Esophagus muscularis mucosa (tissue), 4 donors: ENCODE results near the gene NCLN. TPM values are rescaled to one million over a fixed set of nuclear protein-coding genes. Genes with fewer than 3 reads are reported as not detected.

Experiments
- DNase-seq: peaks from one replicate; pipeline ENCODE4 v3.0.0-alpha.2; 2017; ENCODE audit errors: extremely low spot score
- H3K27ac ChIP-seq, 4 donors: fragments of 200-600 bp; sonication (generic); replicated peaks in 1 of 4; 1 replicate in 3 of 4; 2 replicates in 1 of 4; pipeline ENCODE4 v1.5.1; 2016 to 2019; ENCODE audit warnings: mild to moderate bottlenecking in 1 of 4
- H3K27me3 ChIP-seq, 4 donors: fragments of 200-600 bp; sonication (generic); one replicate each; pipeline versions ENCODE4 v1.5.1 to v1.6.0; 2016 to 2019
- H3K36me3 ChIP-seq, 4 donors: fragments of 200-600 bp; sonication (generic); one replicate each; pipeline ENCODE4 v1.5.1; 2016 to 2019
- H3K4me1 ChIP-seq, 4 donors: fragments of 200-600 bp; sonication (generic); one replicate each; pipeline ENCODE4 v1.5.1; 2016 to 2019
- H3K4me3 ChIP-seq, 4 donors: fragments of 200-600 bp; sonication (generic); 1 replicate in 2 of 4; 2 replicates in 2 of 4; pipeline ENCODE4 v1.5.1; 2016 to 2019; ENCODE audit warnings: mild to moderate bottlenecking in 4 of 4, moderate library complexity in 1 of 4
- H3K9me3 ChIP-seq, 4 donors: fragments of 200-600 bp; sonication (generic); 1 replicate in 3 of 4; 2 replicates in 1 of 4; pipeline ENCODE4 v1.5.1; 2016 to 2019
- CTCF ChIP-seq, 3 experiments: fragments of 200-600 bp in 2 of 3; fragments of 450-650 bp in 1 of 3; sonication (generic) in 2 of 3; IDR thresholded peaks; one replicate each; pipeline ENCODE4 v1.5.1; 2017 to 2019; ENCODE audit warnings: antibody characterized with exemption in 3 of 3, mild to moderate bottlenecking in 2 of 3, moderate library complexity in 1 of 3
- EP300 ChIP-seq: sonication (generic); formaldehyde crosslinking; IDR thresholded peaks from one replicate; pipeline ENCODE4 v1.6.1; 2017; ENCODE audit warnings: antibody characterized with exemption
- POLR2A ChIP-seq: fragments of 450-650 bp; IDR thresholded peaks from one replicate; pipeline ENCODE4 v1.6.1; 2017; ENCODE audit warnings: antibody characterized with exemption, moderate library complexity, mild to moderate bottlenecking, low read depth
- POLR2AphosphoS5 ChIP-seq, 2 donors: sonication (generic); formaldehyde crosslinking; IDR thresholded peaks; one replicate each; pipeline ENCODE4 v1.6.1; 2017; ENCODE audit warnings: antibody characterized with exemption in 2 of 2
- WGBS: methylation state at CpG from one replicate; pipeline ENCODE4 v1.1.5; 2018; 5-methylcytosine and 5-hydroxymethylcytosine counted together
- intact Hi-C: fragments of 100-400 bp; cut with DNase I; formaldehyde crosslinking; loops from one replicate; pipeline ENCODE4 v1.15.1; 2023
- total RNA-seq, 4 donors: library from RNA; depleted of rRNA; stranded (reverse); fragments of >200 nt; gene quantifications; one replicate each; pipeline versions ENCODE4 v1.1.0 to v1.2.1, GENCODE V29; 2016

NCLN gene
- total RNA-seq, 4 donors from 2014 or later, result 26.2 to 33.6 (median 29.7) TPM

DNA sequence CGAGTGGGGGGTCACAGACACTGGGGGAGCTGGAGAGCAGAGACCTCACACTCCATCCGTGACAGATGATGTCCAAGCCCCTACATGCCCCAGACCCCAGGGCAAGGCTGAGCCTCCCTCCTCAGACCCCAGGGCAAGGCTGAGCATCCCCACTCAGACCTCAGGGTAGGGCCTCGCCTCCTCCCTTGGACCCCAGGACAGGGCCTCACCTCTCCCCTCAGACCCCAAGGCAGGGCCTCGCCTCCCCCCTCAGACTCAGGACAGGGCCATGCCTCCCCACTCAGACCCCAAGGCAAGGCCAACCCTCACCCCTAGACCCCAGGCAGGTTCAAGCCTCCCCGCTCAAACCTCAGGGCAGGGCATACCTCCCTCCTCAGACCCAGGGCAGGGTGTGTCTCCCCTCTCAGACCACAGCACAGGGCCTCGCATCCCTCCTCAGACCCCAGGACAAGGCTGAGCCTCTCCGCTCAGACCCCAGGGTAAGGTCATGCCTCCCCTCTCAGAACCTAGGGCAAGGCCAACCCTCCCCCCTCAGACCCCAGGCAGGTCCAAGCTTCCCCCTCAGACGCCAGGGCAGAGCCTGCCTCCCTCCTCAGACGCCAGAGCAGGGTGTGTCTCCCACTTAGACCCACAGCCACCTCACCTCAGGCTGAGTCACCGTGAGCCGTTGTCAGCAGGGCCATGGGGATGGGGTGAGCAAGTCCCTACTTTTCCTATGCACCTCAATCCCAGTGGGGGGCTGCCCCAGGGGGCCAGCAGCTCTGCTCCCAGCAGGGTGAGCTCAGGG, 8.8 kb upstream of the NCLN start:
- Histone ChIP-seq H3K9me3 (no peaks in the 10 kb centered on the region), H3K4me1 (peaks cover 0 to 7% (median 2%) of the 10 kb centered on the region in 4 donors), H3K27ac (no peak overlapping the region), H3K27me3 (peaks cover 0 to 8% (median 0%) of the 10 kb centered on the region in 4 donors), H3K36me3 (no peaks in the 10 kb centered on the region), H3K4me3 (no peak overlapping the region)
- no peak for DNase-seq
- 66% methylated on average over 7 of the region's 11 CpGs for WGBS
- intact Hi-C loops, result no loop called here
- TF ChIP-seq POLR2A, result no peak
- no peak for TF ChIP-seq EP300

- intact Hi-C loops, result no loop called here
- peaks cover 0 to 7% (median 2%) of the 10 kb centered on the region in 4 donors for H3K4me1 ChIP-seq
- H3K9me3 ChIP-seq, result no peaks in the 10 kb centered on the region
- 75% methylated on average over 12 of the region's 42 CpGs for WGBS
- TF ChIP-seq CTCF (IDR thresholded peaks at IDR 0.05), result no peak
- no peak for TF ChIP-seq POLR2A
- no peak for TF ChIP-seq EP300
- TF ChIP-seq POLR2AphosphoS5 (IDR thresholded peaks at IDR 0.05), result no peak
- H3K27ac ChIP-seq, result peak within 1 kb of the TSS in 3 of 4 donors; percentile 32 to 35 (median 34)
- no peaks in the 10 kb centered on the region for H3K27me3 ChIP-seq
- DNase-seq, result no peak
- H3K36me3 ChIP-seq, result no peaks in the 10 kb centered on the region
- peak within 1 kb of the TSS; percentile 23 to 51 (median 28) for H3K4me3 ChIP-seq
Observed at GRCh38 chr19:3178377-3178972, 7.3 kb upstream of the NCLN start, which contains the start of gene S1PR4. S1PR4 (plus strand) TSS chr19:3178769; CDS start chr19:3178793, 24 bp downstream.

GRCh38 chr19:3178973-3179738, 6.6 kb upstream of the NCLN start:
- H3K4me3 ChIP-seq, result peak overlapping the region; percentile 23 to 51 (median 28)
- no peaks in the 10 kb centered on the region for H3K27me3 ChIP-seq
- H3K36me3 ChIP-seq, result no peaks in the 10 kb centered on the region
- no peak for TF ChIP-seq POLR2A
- no peak for TF ChIP-seq CTCF (IDR thresholded peaks at IDR 0.05)
- no peak for TF ChIP-seq POLR2AphosphoS5 (IDR thresholded peaks at IDR 0.05)
- TF ChIP-seq EP300, result no peak
- no peaks in the 10 kb centered on the region for H3K9me3 ChIP-seq
- peaks cover 0 to 7% (median 2%) of the 10 kb centered on the region in 4 donors for H3K4me1 ChIP-seq
- peak overlapping the region in 3 of 4 donors; percentile 32 to 35 (median 34) for H3K27ac ChIP-seq
- DNase-seq, result no peak
- 85% methylated on average over 38 of the region's 52 CpGs for WGBS
- intact Hi-C loops, result no loop called here

DNA sequence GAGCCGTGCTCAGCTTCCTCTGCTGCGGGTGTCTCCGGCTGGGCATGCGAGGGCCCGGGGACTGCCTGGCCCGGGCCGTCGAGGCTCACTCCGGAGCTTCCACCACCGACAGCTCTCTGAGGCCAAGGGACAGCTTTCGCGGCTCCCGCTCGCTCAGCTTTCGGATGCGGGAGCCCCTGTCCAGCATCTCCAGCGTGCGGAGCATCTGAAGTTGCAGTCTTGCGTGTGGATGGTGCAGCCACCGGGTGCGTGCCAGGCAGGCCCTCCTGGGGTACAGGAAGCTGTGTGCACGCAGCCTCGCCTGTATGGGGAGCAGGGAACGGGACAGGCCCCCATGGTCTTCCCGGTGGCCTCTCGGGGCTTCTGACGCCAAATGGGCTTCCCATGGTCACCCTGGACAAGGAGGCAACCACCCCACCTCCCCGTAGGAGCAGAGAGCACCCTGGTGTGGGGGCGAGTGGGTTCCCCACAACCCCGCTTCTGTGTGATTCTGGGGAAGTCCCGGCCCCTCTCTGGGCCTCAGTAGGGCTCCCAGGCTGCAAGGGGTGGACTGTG, 5.9 kb upstream of the NCLN start:
- H3K27me3 ChIP-seq, result no peaks in the 10 kb centered on the region
- peak overlapping the region; percentile 7 to 51 (median 26) for H3K4me3 ChIP-seq
- no peak for DNase-seq
- peaks cover 0 to 11% (median 5%) of the 10 kb centered on the region in 4 donors for H3K4me1 ChIP-seq
- H3K9me3 ChIP-seq, result no peaks in the 10 kb centered on the region
- H3K36me3 ChIP-seq, result no peaks in the 10 kb centered on the region
- intact Hi-C loops, result no loop called here
- H3K27ac ChIP-seq, result peak overlapping the region in 1 of 4 donors; percentile 32
- TF ChIP-seq POLR2A (no peak), EP300 (no peak), POLR2AphosphoS5 (IDR thresholded peaks at IDR 0.05) (no peak), CTCF (IDR thresholded peaks at IDR 0.05) (no peak)
- 83% methylated on average over 4 of the region's 31 CpGs for WGBS
